Measurements from ENCODE around the gene S100A5. TPM values are rescaled to one million over a fixed set of nuclear protein-coding genes. Genes with fewer than 3 reads are reported as not detected.
"Not testable (repeated sequence)": the region's sequence is repeated elsewhere in the genome, so short reads cannot be mapped to it uniquely, and the experiment has no call there.

S100A5 gene
- total RNA-seq, 4 donors from 2014 or later = not detected

GRCh38 chr1:153565529-153566374 is 25.0 kb upstream of the S100A5 start, which contains the start of gene S100A2:
TSS of gene S100A2 (minus strand) at chr1:153565844. CDS start at chr1:153563877, 1,967 bp downstream.
- TF ChIP-seq POLR2A (IDR thresholded peaks at IDR 0.05) = peak; percentile 29 to 33
- TF ChIP-seq CTCF (IDR thresholded peaks at IDR 0.05 in 4 of 5, conservative IDR thresholded peaks at IDR 0.05 in 1 of 5) = no peak
- Histone ChIP-seq H3K36me3 (no peaks in the 10 kb centered on the region), H3K27me3 (no peaks in the 10 kb centered on the region), H3K27ac (peak within 1 kb of the TSS; percentile 87 to 94 (median 92)), H3K4me1 (peaks cover 27 to 38% of the 10 kb centered on the region in 2 donors), H3K9me3 (no peaks in the 10 kb centered on the region), H3K4me3 (peak within 1 kb of the TSS in 1 of 4 donors; percentile 8)
- in situ Hi-C loops (cut with MboI; ENCODE audit: low sequenced_read_pairs in 4 of 4) (loop anchor here in 3 of 4 donors (5.0 to 10.0 kb wide), 2 partner anchors 33 to 51 kb away; no protein-coding TSS in a partner anchor), intact Hi-C loops (cut with DNase I; ENCODE audit: low total_unique reads) (loop anchor here (1.0 to 10.0 kb wide), 5 partner anchors 75 to 422 kb away; partner anchors contain the start of genes ILF2, RAB13 and S100A9)
- ATAC-seq = peak; percentile 48 to 65
- peak; percentile 67 to 77 for DNase-seq

- no peaks in the 10 kb centered on the region for H3K9me3 ChIP-seq
- no peak for ATAC-seq
- peaks cover 27 to 37% of the 10 kb centered on the region in 2 donors for H3K4me1 ChIP-seq
- peak overlapping the region in 1 of 4 donors; percentile 28 for H3K27ac ChIP-seq
- in situ Hi-C loops (cut with MboI; ENCODE audit: low sequenced_read_pairs in 4 of 4) (loop anchor here (5.0 to 10.0 kb wide), 2 partner anchors 49 to 52 kb away; no protein-coding TSS in a partner anchor), intact Hi-C loops (cut with DNase I; ENCODE audit: low total_unique reads) (loop anchor here (10.0 kb wide), 1 partner anchor 209 kb away; the partner anchor contains the start of gene S100A9)
- H3K36me3 ChIP-seq = no peaks in the 10 kb centered on the region
- no peak overlapping the region for H3K4me3 ChIP-seq
- H3K27me3 ChIP-seq = no peaks in the 10 kb centered on the region
- DNase-seq = no peak
- TF ChIP-seq POLR2A (IDR thresholded peaks at IDR 0.05) (no peak), CTCF (IDR thresholded peaks at IDR 0.05 in 4 of 5, conservative IDR thresholded peaks at IDR 0.05 in 1 of 5) (no peak)
These were observed 23.3 kb upstream of the S100A5 start for GRCh38 chr1:153563991-153564390.

GRCh38 chr1:153563483-153563901 is 22.8 kb upstream of the S100A5 start:
- H3K36me3 ChIP-seq = no peaks in the 10 kb centered on the region
- TF ChIP-seq POLR2A (IDR thresholded peaks at IDR 0.05) (no peak), CTCF (IDR thresholded peaks at IDR 0.05 in 4 of 5, conservative IDR thresholded peaks at IDR 0.05 in 1 of 5) (no peak)
- no peak overlapping the region for H3K4me3 ChIP-seq
- H3K4me1 ChIP-seq = peaks cover 27 to 33% of the 10 kb centered on the region in 2 donors
- no peak for ATAC-seq
- no peak for DNase-seq
- H3K9me3 ChIP-seq = no peaks in the 10 kb centered on the region
- intact Hi-C loops (cut with DNase I; ENCODE audit: low total_unique reads) (loop anchor here (10.0 kb wide), 1 partner anchor 209 kb away; the partner anchor contains the start of gene S100A9), in situ Hi-C loops (cut with MboI; ENCODE audit: low sequenced_read_pairs in 4 of 4) (loop anchor here (5.0 to 10.0 kb wide), 2 partner anchors 49 to 51 kb away; no protein-coding TSS in a partner anchor)
- no peak overlapping the region for H3K27ac ChIP-seq
- H3K27me3 ChIP-seq = no peaks in the 10 kb centered on the region

GRCh38 chr1:153562021-153562420 is 21.3 kb upstream of the S100A5 start:
- ATAC-seq, H3K27me3 ChIP-seq, H3K9me3 ChIP-seq, H3K36me3 ChIP-seq, DNase-seq, H3K4me3 ChIP-seq: not testable (repeated sequence)
- intact Hi-C loops (cut with DNase I; ENCODE audit: low total_unique reads) = loop anchor here (10.0 kb wide), 1 partner anchor 207 kb away; the partner anchor contains the start of gene S100A9
- Histone ChIP-seq H3K4me1 (peaks cover 14 to 19% of the 10 kb centered on the region in 2 donors), H3K27ac (peak overlapping the region in 2 of 4 donors; percentile 16 to 18)
- in situ Hi-C loops (cut with MboI; ENCODE audit: low sequenced_read_pairs in 4 of 4) = loop anchor here (5.0 to 10.0 kb wide), 2 partner anchors 47 to 50 kb away; no protein-coding TSS in a partner anchor

All from gastrocnemius medialis (tissue), 4 donors.